GM23338 (cell line): ENCODE measurements around the gene MPPED2. TPM values are rescaled to one million over a fixed set of nuclear protein-coding genes. Genes with fewer than 3 reads are reported as not detected.
A peak's percentile ranks its signal among the peaks of the same experiment; 100 is the strongest.

Experiments used
- ATAC-seq: fragments of 200-7000 bp; cut with Tn5 transposase; 3 replicates; pipeline ENCODE4 v1.9.1; 2020
- DNase-seq: peaks from one replicate; pipeline ENCODE4 v3.0.0-alpha.2; 2015; ENCODE audit warnings: low spot score
- H2AFZ ChIP-seq: fragments of 200-600 bp; sonication (generic); 2 replicates; pipeline ENCODE4 v1.8.0; 2016; ENCODE audit warnings: antibody characterized with exemption, mild to moderate bottlenecking, moderate library complexity
- H3F3A ChIP-seq: fragments of 200-600 bp; sonication (generic); replicated peaks from 2 replicates; pipeline ENCODE4 v1.8.0; 2017; ENCODE audit warnings: antibody characterized with exemption, mixed run types, low read depth
- H3K27ac ChIP-seq: fragments of 200-600 bp; sonication (generic); 2 replicates; pipeline ENCODE4 v1.6.1; 2016; ENCODE audit warnings: low read depth
- H3K27me3 ChIP-seq: fragments of 200-600 bp; sonication (generic); 2 replicates; pipeline ENCODE4 v1.8.0; 2016; ENCODE audit warnings: mild to moderate bottlenecking, mixed run types, moderate library complexity; ENCODE audit not compliant: insufficient read depth
- H3K36me3 ChIP-seq: fragments of 200-600 bp; sonication (generic); 2 replicates; pipeline ENCODE4 v1.8.0; 2016; ENCODE audit warnings: mild to moderate bottlenecking; ENCODE audit not compliant: insufficient read depth
- H3K4me1 ChIP-seq: fragments of 200-600 bp; sonication (generic); 2 replicates; pipeline ENCODE4 v1.8.0; 2016; ENCODE audit warnings: mild to moderate bottlenecking, moderate library complexity; ENCODE audit not compliant: insufficient read depth
- H3K4me2 ChIP-seq: fragments of 200-600 bp; sonication (generic); 2 replicates; pipeline ENCODE4 v1.7.1; 2017; ENCODE audit warnings: mixed run types
- H3K4me3 ChIP-seq: fragments of 200-600 bp; sonication (generic); 2 replicates; pipeline ENCODE4 v1.6.1; 2016; ENCODE audit warnings: mixed run types
- H3K79me2 ChIP-seq: fragments of 200-600 bp; sonication (generic); replicated peaks from 2 replicates; pipeline ENCODE4 v1.8.0; 2017; ENCODE audit warnings: mild to moderate bottlenecking; ENCODE audit not compliant: insufficient read depth
- H3K9me2 ChIP-seq: fragments of 200-600 bp; sonication (generic); 2 replicates; pipeline ENCODE4 v1.8.0; 2017; ENCODE audit not compliant: insufficient read depth
- H4K20me1 ChIP-seq: fragments of 200-600 bp; sonication (generic); replicated peaks from 2 replicates; pipeline ENCODE4 v1.8.0; 2017; ENCODE audit warnings: mild to moderate bottlenecking; ENCODE audit not compliant: insufficient read depth
- H3K27ac Mint-ChIP-seq: 2 replicates; pipeline ENCODE4 v1.8.0; 2020; ENCODE audit warnings: inconsistent platforms, mild to moderate bottlenecking, moderate library complexity, mixed read lengths
- H3K27me3 Mint-ChIP-seq: 3 replicates; pipeline ENCODE4 v1.8.0; 2022; ENCODE audit warnings: low read depth, mild to moderate bottlenecking, moderate library complexity, mixed read lengths, inconsistent platforms; ENCODE audit not compliant: insufficient read depth, poor library complexity
- H3K36me3 Mint-ChIP-seq: 3 replicates; pipeline ENCODE4 v1.8.0; 2021; ENCODE audit warnings: low read depth, mild to moderate bottlenecking, inconsistent platforms, moderate library complexity, mixed read lengths
- H3K4me1 Mint-ChIP-seq: 3 replicates; pipeline ENCODE4 v1.8.0; 2020; ENCODE audit warnings: mild to moderate bottlenecking, inconsistent platforms, mixed read lengths
- H3K4me3 Mint-ChIP-seq: 3 replicates; pipeline ENCODE4 v1.8.0; 2021; ENCODE audit warnings: moderate library complexity, mild to moderate bottlenecking, inconsistent platforms, mixed read lengths
- H3K9me3 Mint-ChIP-seq: 3 replicates; pipeline ENCODE4 v1.8.0; 2020; ENCODE audit warnings: moderate library complexity, mild to moderate bottlenecking, inconsistent platforms, mixed read lengths
- EZH2 ChIP-seq: fragments of 200-600 bp; sonication (generic); IDR thresholded peaks from one replicate; pipeline ENCODE4 v1.8.0; 2017; ENCODE audit warnings: antibody characterized with exemption, mild to moderate bottlenecking, low read depth; ENCODE audit not compliant: unreplicated experiment
- EZH2phosphoT487 ChIP-seq: fragments of 200-600 bp; sonication (generic); IDR thresholded peaks from one replicate; pipeline ENCODE4 v1.8.1; 2018; ENCODE audit warnings: antibody characterized with exemption; ENCODE audit not compliant: unreplicated experiment
- JUNB ChIP-seq: IDR thresholded peaks from one replicate; pipeline ENCODE4 v1.6.1; 2016; ENCODE audit warnings: antibody characterized with exemption; ENCODE audit not compliant: unreplicated experiment
- NANOG ChIP-seq: IDR thresholded peaks from 2 replicates; pipeline ENCODE4 v1.6.1; 2016; ENCODE audit warnings: antibody characterized with exemption, borderline replicate concordance
- POLR2AphosphoS5 ChIP-seq: IDR thresholded peaks from 2 replicates; pipeline ENCODE4 v1.6.1; 2016; ENCODE audit warnings: antibody characterized with exemption, low read depth
- STAT1 ChIP-seq: IDR thresholded peaks from one replicate; pipeline ENCODE4 v1.6.1; 2016; ENCODE audit warnings: antibody characterized with exemption; ENCODE audit not compliant: unreplicated experiment
- ZNF114 ChIP-seq: fragments of 250-450 bp; sonication (Bioruptor Pico); IDR thresholded peaks from 2 replicates; pipeline ENCODE4 v1.5.0; 2020; ENCODE audit warnings: mild to moderate bottlenecking, moderate library complexity
- polyA plus RNA-seq: library from polyadenylated mRNA; unstranded; fragments of >200 nt; fragmentation: Nextera tagmentation; extraction: Ambion mirVana; gene quantifications from 2 replicates; pipeline ENCODE4 v1.2.1, GENCODE V29; 2016
- total RNA-seq: library from RNA; depleted of rRNA; stranded (reverse); fragments of >200 nt; shearing (Covaris generic); gene quantifications from 2 replicates; pipeline ENCODE4 v1.2.3, GENCODE V29; 2014
- TF ChIP-seq, protein P1 (sequence below): fragments of 250-450 bp; sonication (Bioruptor Pico); IDR thresholded peaks from 2 replicates; pipeline ENCODE4 v1.5.0; 2020; ENCODE audit warnings: mild to moderate bottlenecking, moderate library complexity
- TF ChIP-seq, protein P2 (sequence below), 2 experiments: fragments of 200-600 bp in 1 of 2; sonication (generic) in 1 of 2; conservative IDR thresholded peaks; 2 replicates each; pipeline versions ENCODE4 v1.5.1 to v1.6.1; 2016 to 2017; ENCODE audit warnings: antibody characterized with exemption in 2 of 2, low read depth in 2 of 2, mild to moderate bottlenecking in 2 of 2, moderate library complexity in 1 of 2
- TF ChIP-seq, protein P3 (sequence below): IDR thresholded peaks from one replicate; pipeline ENCODE4 v1.6.1; 2018; ENCODE audit warnings: antibody characterized with exemption; ENCODE audit not compliant: unreplicated experiment
- TF ChIP-seq, protein P4 (sequence below): IDR thresholded peaks from 2 replicates; pipeline ENCODE4 v1.6.1; 2016; ENCODE audit warnings: antibody characterized with exemption

MPPED2 gene
- total and polyA plus RNA-seq, 2 experiments from 2014 or later = 4.4 to 6.8 TPM

DNA sequence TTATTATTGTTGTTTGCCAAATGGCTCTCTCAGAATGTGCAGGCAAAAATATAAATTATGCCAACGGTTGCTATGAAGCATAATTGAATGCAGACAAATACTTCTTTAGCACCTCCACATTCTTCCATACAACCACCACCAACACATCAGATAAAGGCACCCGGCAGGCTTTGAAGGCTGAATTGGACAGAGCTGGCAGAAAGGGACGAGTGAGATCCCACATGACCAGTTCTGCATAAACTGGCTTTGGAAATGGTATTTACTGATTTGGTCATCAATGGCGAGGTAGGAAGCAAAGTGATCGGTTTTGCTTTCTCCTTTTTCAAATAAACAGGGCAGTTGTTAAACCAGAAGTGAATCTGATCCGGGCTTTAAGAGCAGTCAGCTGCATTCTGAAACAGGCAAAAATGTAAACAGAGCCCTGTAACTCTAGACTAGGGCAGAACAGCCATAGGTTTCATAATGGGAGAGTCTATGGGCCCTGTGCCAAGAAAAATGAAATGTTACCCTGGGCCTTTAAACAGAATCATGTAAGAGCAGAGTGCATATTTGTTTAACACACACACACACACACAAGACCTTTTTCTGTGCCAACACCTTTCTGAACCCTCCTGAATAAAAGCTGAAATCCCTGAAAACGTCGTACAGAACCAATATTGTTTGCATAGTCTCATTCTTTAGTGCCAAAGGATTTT, 97.7 kb downstream of the MPPED2 start:
- Histone ChIP-seq H3K36me3 (no peaks in the 10 kb centered on the region), H3K4me2 (no peak overlapping the region), H3K4me3 (no peak overlapping the region)

More for the DNA sequence above, 97.7 kb downstream of the MPPED2 start:
- H3K4me1 ChIP-seq = peaks cover 24% of the 10 kb centered on the region
- no peak overlapping the region for H2AFZ ChIP-seq
- Mint-ChIP-seq H3K36me3 (no peaks in the 10 kb centered on the region), H3K27ac (peak overlapping the region; percentile 16; the same call in 1 of the 2 replicates), H3K4me3 (no peak overlapping the region), H3K9me3 (no peaks in the 10 kb centered on the region), H3K4me1 (peaks cover 34% of the 10 kb centered on the region), H3K27me3 (peaks cover 4% of the 10 kb centered on the region)
- DNase-seq (no peak), ATAC-seq (no peak)
- no peaks in the 10 kb centered on the region for H3K27me3 ChIP-seq
- no peaks in the 10 kb centered on the region for H4K20me1 ChIP-seq
- no peaks in the 10 kb centered on the region for H3K9me2 ChIP-seq
- H3K27ac ChIP-seq = no peak overlapping the region
- TF ChIP-seq STAT1 (no peak), JUNB (no peak), EZH2 (no peak), EZH2phosphoT487 (no peak), ZNF114 (CRISPR knock-in tag) (no peak), POLR2AphosphoS5 (no peak), NANOG (no peak)
- TF ChIP-seq, protein P1, sequence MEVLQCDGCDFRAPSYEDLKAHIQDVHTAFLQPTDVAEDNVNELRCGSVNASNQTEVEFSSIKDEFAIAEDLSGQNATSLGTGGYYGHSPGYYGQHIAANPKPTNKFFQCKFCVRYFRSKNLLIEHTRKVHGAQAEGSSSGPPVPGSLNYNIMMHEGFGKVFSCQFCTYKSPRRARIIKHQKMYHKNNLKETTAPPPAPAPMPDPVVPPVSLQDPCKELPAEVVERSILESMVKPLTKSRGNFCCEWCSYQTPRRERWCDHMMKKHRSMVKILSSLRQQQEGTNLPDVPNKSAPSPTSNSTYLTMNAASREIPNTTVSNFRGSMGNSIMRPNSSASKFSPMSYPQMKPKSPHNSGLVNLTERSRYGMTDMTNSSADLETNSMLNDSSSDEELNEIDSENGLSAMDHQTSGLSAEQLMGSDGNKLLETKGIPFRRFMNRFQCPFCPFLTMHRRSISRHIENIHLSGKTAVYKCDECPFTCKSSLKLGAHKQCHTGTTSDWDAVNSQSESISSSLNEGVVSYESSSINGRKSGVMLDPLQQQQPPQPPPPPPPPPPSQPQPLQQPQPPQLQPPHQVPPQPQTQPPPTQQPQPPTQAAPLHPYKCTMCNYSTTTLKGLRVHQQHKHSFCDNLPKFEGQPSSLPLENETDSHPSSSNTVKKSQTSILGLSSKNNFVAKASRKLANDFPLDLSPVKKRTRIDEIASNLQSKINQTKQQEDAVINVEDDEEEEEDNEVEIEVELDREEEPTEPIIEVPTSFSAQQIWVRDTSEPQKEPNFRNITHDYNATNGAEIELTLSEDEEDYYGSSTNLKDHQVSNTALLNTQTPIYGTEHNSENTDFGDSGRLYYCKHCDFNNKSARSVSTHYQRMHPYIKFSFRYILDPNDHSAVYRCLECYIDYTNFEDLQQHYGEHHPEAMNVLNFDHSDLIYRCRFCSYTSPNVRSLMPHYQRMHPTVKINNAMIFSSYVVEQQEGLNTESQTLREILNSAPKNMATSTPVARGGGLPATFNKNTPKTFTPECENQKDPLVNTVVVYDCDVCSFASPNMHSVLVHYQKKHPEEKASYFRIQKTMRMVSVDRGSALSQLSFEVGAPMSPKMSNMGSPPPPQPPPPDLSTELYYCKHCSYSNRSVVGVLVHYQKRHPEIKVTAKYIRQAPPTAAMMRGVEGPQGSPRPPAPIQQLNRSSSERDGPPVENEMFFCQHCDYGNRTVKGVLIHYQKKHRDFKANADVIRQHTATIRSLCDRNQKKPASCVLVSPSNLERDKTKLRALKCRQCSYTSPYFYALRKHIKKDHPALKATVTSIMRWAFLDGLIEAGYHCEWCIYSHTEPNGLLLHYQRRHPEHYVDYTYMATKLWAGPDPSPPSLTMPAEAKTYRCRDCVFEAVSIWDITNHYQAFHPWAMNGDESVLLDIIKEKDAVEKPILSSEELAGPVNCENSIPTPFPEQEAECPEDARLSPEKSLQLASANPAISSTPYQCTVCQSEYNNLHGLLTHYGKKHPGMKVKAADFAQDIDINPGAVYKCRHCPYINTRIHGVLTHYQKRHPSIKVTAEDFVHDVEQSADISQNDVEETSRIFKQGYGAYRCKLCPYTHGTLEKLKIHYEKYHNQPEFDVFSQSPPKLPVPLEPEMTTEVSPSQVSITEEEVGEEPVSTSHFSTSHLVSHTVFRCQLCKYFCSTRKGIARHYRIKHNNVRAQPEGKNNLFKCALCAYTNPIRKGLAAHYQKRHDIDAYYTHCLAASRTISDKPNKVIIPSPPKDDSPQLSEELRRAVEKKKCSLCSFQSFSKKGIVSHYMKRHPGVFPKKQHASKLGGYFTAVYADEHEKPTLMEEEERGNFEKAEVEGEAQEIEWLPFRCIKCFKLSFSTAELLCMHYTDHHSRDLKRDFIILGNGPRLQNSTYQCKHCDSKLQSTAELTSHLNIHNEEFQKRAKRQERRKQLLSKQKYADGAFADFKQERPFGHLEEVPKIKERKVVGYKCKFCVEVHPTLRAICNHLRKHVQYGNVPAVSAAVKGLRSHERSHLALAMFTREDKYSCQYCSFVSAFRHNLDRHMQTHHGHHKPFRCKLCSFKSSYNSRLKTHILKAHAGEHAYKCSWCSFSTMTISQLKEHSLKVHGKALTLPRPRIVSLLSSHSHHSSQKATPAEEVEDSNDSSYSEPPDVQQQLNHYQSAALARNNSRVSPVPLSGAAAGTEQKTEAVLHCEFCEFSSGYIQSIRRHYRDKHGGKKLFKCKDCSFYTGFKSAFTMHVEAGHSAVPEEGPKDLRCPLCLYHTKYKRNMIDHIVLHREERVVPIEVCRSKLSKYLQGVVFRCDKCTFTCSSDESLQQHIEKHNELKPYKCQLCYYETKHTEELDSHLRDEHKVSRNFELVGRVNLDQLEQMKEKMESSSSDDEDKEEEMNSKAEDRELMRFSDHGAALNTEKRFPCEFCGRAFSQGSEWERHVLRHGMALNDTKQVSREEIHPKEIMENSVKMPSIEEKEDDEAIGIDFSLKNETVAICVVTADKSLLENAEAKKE = no peak
- TF ChIP-seq, protein P2, sequence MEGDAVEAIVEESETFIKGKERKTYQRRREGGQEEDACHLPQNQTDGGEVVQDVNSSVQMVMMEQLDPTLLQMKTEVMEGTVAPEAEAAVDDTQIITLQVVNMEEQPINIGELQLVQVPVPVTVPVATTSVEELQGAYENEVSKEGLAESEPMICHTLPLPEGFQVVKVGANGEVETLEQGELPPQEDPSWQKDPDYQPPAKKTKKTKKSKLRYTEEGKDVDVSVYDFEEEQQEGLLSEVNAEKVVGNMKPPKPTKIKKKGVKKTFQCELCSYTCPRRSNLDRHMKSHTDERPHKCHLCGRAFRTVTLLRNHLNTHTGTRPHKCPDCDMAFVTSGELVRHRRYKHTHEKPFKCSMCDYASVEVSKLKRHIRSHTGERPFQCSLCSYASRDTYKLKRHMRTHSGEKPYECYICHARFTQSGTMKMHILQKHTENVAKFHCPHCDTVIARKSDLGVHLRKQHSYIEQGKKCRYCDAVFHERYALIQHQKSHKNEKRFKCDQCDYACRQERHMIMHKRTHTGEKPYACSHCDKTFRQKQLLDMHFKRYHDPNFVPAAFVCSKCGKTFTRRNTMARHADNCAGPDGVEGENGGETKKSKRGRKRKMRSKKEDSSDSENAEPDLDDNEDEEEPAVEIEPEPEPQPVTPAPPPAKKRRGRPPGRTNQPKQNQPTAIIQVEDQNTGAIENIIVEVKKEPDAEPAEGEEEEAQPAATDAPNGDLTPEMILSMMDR (conservative IDR thresholded peaks at IDR 0.05; ENCODE audit: low read depth in 2 of 2) = no peak
- TF ChIP-seq, protein P3, sequence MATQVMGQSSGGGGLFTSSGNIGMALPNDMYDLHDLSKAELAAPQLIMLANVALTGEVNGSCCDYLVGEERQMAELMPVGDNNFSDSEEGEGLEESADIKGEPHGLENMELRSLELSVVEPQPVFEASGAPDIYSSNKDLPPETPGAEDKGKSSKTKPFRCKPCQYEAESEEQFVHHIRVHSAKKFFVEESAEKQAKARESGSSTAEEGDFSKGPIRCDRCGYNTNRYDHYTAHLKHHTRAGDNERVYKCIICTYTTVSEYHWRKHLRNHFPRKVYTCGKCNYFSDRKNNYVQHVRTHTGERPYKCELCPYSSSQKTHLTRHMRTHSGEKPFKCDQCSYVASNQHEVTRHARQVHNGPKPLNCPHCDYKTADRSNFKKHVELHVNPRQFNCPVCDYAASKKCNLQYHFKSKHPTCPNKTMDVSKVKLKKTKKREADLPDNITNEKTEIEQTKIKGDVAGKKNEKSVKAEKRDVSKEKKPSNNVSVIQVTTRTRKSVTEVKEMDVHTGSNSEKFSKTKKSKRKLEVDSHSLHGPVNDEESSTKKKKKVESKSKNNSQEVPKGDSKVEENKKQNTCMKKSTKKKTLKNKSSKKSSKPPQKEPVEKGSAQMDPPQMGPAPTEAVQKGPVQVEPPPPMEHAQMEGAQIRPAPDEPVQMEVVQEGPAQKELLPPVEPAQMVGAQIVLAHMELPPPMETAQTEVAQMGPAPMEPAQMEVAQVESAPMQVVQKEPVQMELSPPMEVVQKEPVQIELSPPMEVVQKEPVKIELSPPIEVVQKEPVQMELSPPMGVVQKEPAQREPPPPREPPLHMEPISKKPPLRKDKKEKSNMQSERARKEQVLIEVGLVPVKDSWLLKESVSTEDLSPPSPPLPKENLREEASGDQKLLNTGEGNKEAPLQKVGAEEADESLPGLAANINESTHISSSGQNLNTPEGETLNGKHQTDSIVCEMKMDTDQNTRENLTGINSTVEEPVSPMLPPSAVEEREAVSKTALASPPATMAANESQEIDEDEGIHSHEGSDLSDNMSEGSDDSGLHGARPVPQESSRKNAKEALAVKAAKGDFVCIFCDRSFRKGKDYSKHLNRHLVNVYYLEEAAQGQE = no peak
- TF ChIP-seq, protein P4, sequence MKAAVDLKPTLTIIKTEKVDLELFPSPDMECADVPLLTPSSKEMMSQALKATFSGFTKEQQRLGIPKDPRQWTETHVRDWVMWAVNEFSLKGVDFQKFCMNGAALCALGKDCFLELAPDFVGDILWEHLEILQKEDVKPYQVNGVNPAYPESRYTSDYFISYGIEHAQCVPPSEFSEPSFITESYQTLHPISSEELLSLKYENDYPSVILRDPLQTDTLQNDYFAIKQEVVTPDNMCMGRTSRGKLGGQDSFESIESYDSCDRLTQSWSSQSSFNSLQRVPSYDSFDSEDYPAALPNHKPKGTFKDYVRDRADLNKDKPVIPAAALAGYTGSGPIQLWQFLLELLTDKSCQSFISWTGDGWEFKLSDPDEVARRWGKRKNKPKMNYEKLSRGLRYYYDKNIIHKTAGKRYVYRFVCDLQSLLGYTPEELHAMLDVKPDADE = no peak
- H3F3A ChIP-seq = no peaks in the 10 kb centered on the region
- no peaks in the 10 kb centered on the region for H3K79me2 ChIP-seq
